OCI-LY1 (cell line): Measurements from ENCODE around the gene DUS3L.

Experiments used
- H2AFZ ChIP-seq: fragments of 200-600 bp; sonication (generic), shearing (Covaris generic); 2 replicates; pipeline ENCODE4 v1.6.0; 2014; ENCODE audit warnings: antibody characterized with exemption, mild to moderate bottlenecking, low read length
- H3F3A ChIP-seq: fragments of 200-600 bp; sonication (generic), shearing (Covaris generic); 2 replicates; pipeline ENCODE4 v1.6.0; 2014; ENCODE audit warnings: mild to moderate bottlenecking, antibody characterized with exemption, low read length, moderate library complexity; ENCODE audit not compliant: insufficient read depth
- H3K27ac ChIP-seq: fragments of 200-600 bp; sonication (generic); 2 replicates; pipeline ENCODE4 v1.5.1; 2014; ENCODE audit warnings: low read length, mixed run types, mild to moderate bottlenecking, low read depth; ENCODE audit not compliant: poor library complexity, severe bottlenecking
- H3K27me3 ChIP-seq: fragments of 200-600 bp; sonication (generic); 2 replicates; pipeline ENCODE4 v1.6.0; 2014; ENCODE audit warnings: antibody characterized with exemption, mild to moderate bottlenecking, low read length, moderate library complexity; ENCODE audit not compliant: insufficient read depth
- H3K36me3 ChIP-seq: fragments of 200-600 bp; sonication (generic); 2 replicates; pipeline ENCODE4 v1.6.1; 2014; ENCODE audit warnings: mild to moderate bottlenecking, antibody characterized with exemption, low read length, moderate library complexity, mixed read lengths; ENCODE audit not compliant: insufficient read depth
- H3K4me1 ChIP-seq: fragments of 200-600 bp; sonication (generic); 2 replicates; pipeline ENCODE4 v1.5.1; 2014; ENCODE audit warnings: mild to moderate bottlenecking, low read length, moderate library complexity; ENCODE audit not compliant: insufficient read depth, severe bottlenecking
- H3K4me2 ChIP-seq: fragments of 200-600 bp; sonication (generic), shearing (Covaris generic); 2 replicates; pipeline ENCODE4 v1.6.1; 2014; ENCODE audit warnings: low read length
- H3K4me3 ChIP-seq: fragments of 200-600 bp; sonication (generic); 2 replicates; pipeline ENCODE4 v1.5.1; 2014; ENCODE audit warnings: low read length, low read depth, mild to moderate bottlenecking, mixed read lengths; ENCODE audit not compliant: poor library complexity, severe bottlenecking
- H3K79me2 ChIP-seq: fragments of 200-600 bp; shearing (Covaris generic); 2 replicates; pipeline ENCODE4 v1.6.1; 2016; ENCODE audit warnings: mixed run types, low read length, mixed read lengths; ENCODE audit not compliant: insufficient read depth
- H3K9ac ChIP-seq: fragments of 200-600 bp; sonication (generic), shearing (Covaris generic); 2 replicates; pipeline ENCODE4 v1.6.1; 2014; ENCODE audit warnings: mild to moderate bottlenecking, low read length, mixed read lengths
- H3K9me2 ChIP-seq: fragments of 200-600 bp; sonication (generic), shearing (Covaris generic); 2 replicates; pipeline ENCODE4 v1.6.1; 2014; ENCODE audit warnings: low read depth, mild to moderate bottlenecking, low read length, mixed read lengths
- H3K9me3 ChIP-seq: fragments of 200-600 bp; shearing (Covaris generic); 2 replicates; pipeline ENCODE4 v1.6.1; 2014; ENCODE audit warnings: low read length, mixed read lengths
- H4K20me1 ChIP-seq: fragments of 200-600 bp; sonication (generic), shearing (Covaris generic); 2 replicates; pipeline ENCODE4 v1.6.0; 2016; ENCODE audit warnings: mild to moderate bottlenecking, low read length; ENCODE audit not compliant: insufficient read depth
- CTCF ChIP-seq: fragments of 200-600 bp; sonication (generic), shearing (Covaris generic); IDR thresholded peaks from 2 replicates; pipeline ENCODE4 v1.5.1; 2017; ENCODE audit warnings: mild to moderate bottlenecking, antibody characterized with exemption, low read length, moderate library complexity, mixed read lengths
- EZH2 ChIP-seq: fragments of 200-600 bp; sonication (generic), shearing (Covaris generic); IDR thresholded peaks from 2 replicates; pipeline ENCODE4 v1.8.0; 2017; ENCODE audit warnings: borderline replicate concordance, mixed run types, mild to moderate bottlenecking, antibody characterized with exemption, low read length, moderate library complexity, mixed read lengths

DUS3L gene

GRCh38 chr19:5825178-5825577 lies 34.2 kb upstream of the DUS3L start:
- Histone ChIP-seq H3K79me2 (no peaks in the 10 kb centered on the region), H4K20me1 (no peaks in the 10 kb centered on the region), H3K4me3 (no peak overlapping the region), H3K4me2 (no peak overlapping the region), H3K27me3 (0 out of 2 replicates have a peak, but pooled peaks cover 4% of the 10 kb centered on the region), H3K36me3 (no peaks in the 10 kb centered on the region), H3K9ac (no peak overlapping the region), H3K9me3 (no peaks in the 10 kb centered on the region), H3F3A (0 out of 2 replicates have a peak, but pooled peaks cover 5% of the 10 kb centered on the region), H3K27ac (no peak overlapping the region), H3K4me1 (peaks cover 29% of the 10 kb centered on the region), H3K9me2 (no peaks in the 10 kb centered on the region), H2AFZ (no peak overlapping the region)
- TF ChIP-seq EZH2, result no peak
- no peak for TF ChIP-seq CTCF

GRCh38 chr19:5824751-5825150 lies 33.8 kb upstream of the DUS3L start:
- Histone ChIP-seq H2AFZ (no peak overlapping the region), H3F3A (0 out of 2 replicates have a peak, but pooled peaks cover 5% of the 10 kb centered on the region), H3K27ac (no peak overlapping the region), H4K20me1 (no peaks in the 10 kb centered on the region), H3K36me3 (no peaks in the 10 kb centered on the region), H3K79me2 (no peaks in the 10 kb centered on the region), H3K4me2 (no peak overlapping the region), H3K9me2 (no peaks in the 10 kb centered on the region), H3K4me3 (no peak overlapping the region), H3K27me3 (0 out of 2 replicates have a peak, but pooled peaks cover 1% of the 10 kb centered on the region), H3K4me1 (peaks cover 29% of the 10 kb centered on the region), H3K9ac (no peak overlapping the region), H3K9me3 (no peaks in the 10 kb centered on the region)
- TF ChIP-seq EZH2 (no peak), CTCF (no peak)

- Histone ChIP-seq H4K20me1 (no peaks in the 10 kb centered on the region), H2AFZ (no peak overlapping the region), H3K27me3 (no peaks in the 10 kb centered on the region), H3K36me3 (no peaks in the 10 kb centered on the region), H3K9ac (no peak overlapping the region), H3F3A (0 out of 2 replicates have a peak, but pooled peaks cover 5% of the 10 kb centered on the region), H3K4me3 (no peak overlapping the region), H3K4me2 (no peak overlapping the region), H3K9me3 (no peaks in the 10 kb centered on the region), H3K27ac (no peak overlapping the region), H3K4me1 (peaks cover 24% of the 10 kb centered on the region), H3K9me2 (no peaks in the 10 kb centered on the region), H3K79me2 (no peaks in the 10 kb centered on the region)
- TF ChIP-seq CTCF (peak; percentile 20; the same call in 1 of the 2 replicates), EZH2 (no peak)
Measured at GRCh38 chr19:5823579-5824281, 32.8 kb upstream of the DUS3L start.
